ENCODE results near the gene CLCN4. TPM values are rescaled to one million over a fixed set of nuclear protein-coding genes. Genes with fewer than 3 reads are reported as not detected.

Gene CLCN4
- polyA plus RNA-seq, 3 donors: 0.27 to 1.9 (median 1.3) TPM

DNA sequence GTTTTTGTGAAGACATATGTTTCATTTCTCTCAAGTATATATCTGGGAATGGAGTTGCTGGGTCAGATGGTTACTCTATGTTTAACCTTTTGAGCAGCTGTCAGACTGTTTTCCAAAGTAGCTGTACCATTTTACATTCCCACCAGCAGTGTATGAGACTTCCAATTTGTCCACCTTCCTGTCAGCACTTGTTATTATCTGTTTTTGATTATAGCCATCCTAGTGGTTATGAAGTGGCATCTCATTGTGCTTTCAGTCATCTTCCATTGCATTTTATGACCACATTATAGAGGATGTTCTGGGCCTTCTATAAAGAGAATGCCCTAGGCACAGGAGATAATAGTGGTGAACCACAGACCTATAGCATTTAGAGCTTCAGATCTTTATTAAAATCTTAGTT lies 39.2 kb downstream of the CLCN4 start:
- no peak overlapping the region for H3K4me2 ChIP-seq (replicated peaks; ENCODE audit: extremely low read depth, low read length, poor library complexity, severe bottlenecking)
- TF ChIP-seq CTCF (IDR thresholded peaks at IDR 0.05): no peak
- H3K4me1 Mint-ChIP-seq: peaks cover 36% of the 10 kb centered on the region
- intact Hi-C loops (cut with micrococcal nuclease): loop anchor here in 1 of 2 donors (10.0 kb wide), 2 partner anchors 919 to 1559 kb away; partner anchors contain the start of genes HCCS and MSL3
- no peak overlapping the region for H3K27ac Mint-ChIP-seq
- H3K9me3 Mint-ChIP-seq: peaks cover 1 to 9% (median 4%) of the 10 kb centered on the region in 7 donors
- no peaks in the 10 kb centered on the region for H3K9me3 ChIP-seq (replicated peaks in 1 of 2; ENCODE audit: control insufficient read depth in 1 of 2, insufficient read depth in 1 of 2, low read length in 2 of 2)
- peaks cover 0 to 16% (median 1%) of the 10 kb centered on the region in 3 donors for H3K27me3 Mint-ChIP-seq (ENCODE audit: low read depth in 3 of 3)
- no peak for DNase-seq
- H3K4me3 Mint-ChIP-seq: no peak overlapping the region
- H3K79me2 ChIP-seq (ENCODE audit: insufficient read depth, low read length): no peaks in the 10 kb centered on the region
- H2AFZ ChIP-seq (ENCODE audit: insufficient read depth, low read depth, low read length, poor library complexity, severe bottlenecking): no peak overlapping the region
- no peaks in the 10 kb centered on the region for H4K20me1 ChIP-seq (ENCODE audit: insufficient read depth, low read length)
- H3K36me3 ChIP-seq (replicated peaks in 1 of 2; ENCODE audit: control insufficient read depth in 1 of 2, insufficient read depth in 2 of 2, low read length in 2 of 2): no peaks in the 10 kb centered on the region
- no peaks in the 10 kb centered on the region for H3K27me3 ChIP-seq (ENCODE audit: control insufficient read depth in 2 of 2, insufficient read depth in 2 of 2, low read length in 2 of 2)
- H3K36me3 Mint-ChIP-seq: peaks cover 3 to 10% of the 10 kb centered on the region in 2 donors
- no peak overlapping the region for H3K9ac ChIP-seq (ENCODE audit: insufficient read depth, low read length, poor library complexity, severe bottlenecking)
- no peak overlapping the region for H3K4me3 ChIP-seq (replicated peaks in 1 of 3; ENCODE audit: low read depth in 2 of 3, low read length in 3 of 3)
- peaks cover 30 to 32% of the 10 kb centered on the region in 2 donors for H3K4me1 ChIP-seq (ENCODE audit: control insufficient read depth in 1 of 2, insufficient read depth in 2 of 2, low read length in 2 of 2)
- no peak overlapping the region for H3K27ac ChIP-seq (ENCODE audit: low read depth in 1 of 2, low read length in 2 of 2)

GRCh38 chrX:10197279-10198210 lies 40.8 kb downstream of the CLCN4 start:
- peak in 2 of 3 donors; percentile 6 to 17 for DNase-seq
- H3K27ac Mint-ChIP-seq: peak overlapping the region; percentile 93 to 98 (median 97)
- no peak for TF ChIP-seq CTCF (IDR thresholded peaks at IDR 0.05)
- H3K9me3 Mint-ChIP-seq: peaks cover 1 to 9% (median 4%) of the 10 kb centered on the region in 7 donors
- Histone ChIP-seq H3K36me3 (replicated peaks in 1 of 2; ENCODE audit: control insufficient read depth in 1 of 2, insufficient read depth in 2 of 2, low read length in 2 of 2) (no peaks in the 10 kb centered on the region), H2AFZ (ENCODE audit: insufficient read depth, low read depth, low read length, poor library complexity, severe bottlenecking) (no peak overlapping the region), H3K4me1 (ENCODE audit: control insufficient read depth in 1 of 2, insufficient read depth in 2 of 2, low read length in 2 of 2) (peaks cover 33% of the 10 kb centered on the region in 2 donors), H3K4me2 (replicated peaks; ENCODE audit: extremely low read depth, low read length, poor library complexity, severe bottlenecking) (no peak overlapping the region), H4K20me1 (ENCODE audit: insufficient read depth, low read length) (no peaks in the 10 kb centered on the region), H3K9ac (ENCODE audit: insufficient read depth, low read length, poor library complexity, severe bottlenecking) (no peak overlapping the region), H3K4me3 (replicated peaks in 1 of 3; ENCODE audit: low read depth in 2 of 3, low read length in 3 of 3) (no peak overlapping the region), H3K9me3 (replicated peaks in 1 of 2; ENCODE audit: control insufficient read depth in 1 of 2, insufficient read depth in 1 of 2, low read length in 2 of 2) (no peaks in the 10 kb centered on the region), H3K27me3 (ENCODE audit: control insufficient read depth in 2 of 2, insufficient read depth in 2 of 2, low read length in 2 of 2) (no peaks in the 10 kb centered on the region), H3K79me2 (ENCODE audit: insufficient read depth, low read length) (no peaks in the 10 kb centered on the region), H3K27ac (ENCODE audit: low read depth in 1 of 2, low read length in 2 of 2) (peak overlapping the region in 1 of 2 donors; percentile 91)
- no peak overlapping the region for H3K4me3 Mint-ChIP-seq
- H3K27me3 Mint-ChIP-seq (ENCODE audit: low read depth in 3 of 3): peaks cover 0 to 12% (median 1%) of the 10 kb centered on the region in 3 donors
- H3K36me3 Mint-ChIP-seq: peaks cover 3 to 10% of the 10 kb centered on the region in 2 donors
- peaks cover 37% of the 10 kb centered on the region for H3K4me1 Mint-ChIP-seq
- intact Hi-C loops (cut with micrococcal nuclease): loop anchor here in 1 of 2 donors (10.0 kb wide), 2 partner anchors 917 to 1557 kb away; partner anchors contain the start of genes HCCS and MSL3
- WGBS (ENCODE audit: insufficient coverage): 100% methylated on average over 2 of the region's 18 CpGs
